ENCODE results near the gene LDB1. TPM values are rescaled to one million over a fixed set of nuclear protein-coding genes. Genes with fewer than 3 reads are reported as not detected.

LDB1 gene
- total RNA-seq, 1 experiment from 2014 or later = 63.9 TPM

DNA sequence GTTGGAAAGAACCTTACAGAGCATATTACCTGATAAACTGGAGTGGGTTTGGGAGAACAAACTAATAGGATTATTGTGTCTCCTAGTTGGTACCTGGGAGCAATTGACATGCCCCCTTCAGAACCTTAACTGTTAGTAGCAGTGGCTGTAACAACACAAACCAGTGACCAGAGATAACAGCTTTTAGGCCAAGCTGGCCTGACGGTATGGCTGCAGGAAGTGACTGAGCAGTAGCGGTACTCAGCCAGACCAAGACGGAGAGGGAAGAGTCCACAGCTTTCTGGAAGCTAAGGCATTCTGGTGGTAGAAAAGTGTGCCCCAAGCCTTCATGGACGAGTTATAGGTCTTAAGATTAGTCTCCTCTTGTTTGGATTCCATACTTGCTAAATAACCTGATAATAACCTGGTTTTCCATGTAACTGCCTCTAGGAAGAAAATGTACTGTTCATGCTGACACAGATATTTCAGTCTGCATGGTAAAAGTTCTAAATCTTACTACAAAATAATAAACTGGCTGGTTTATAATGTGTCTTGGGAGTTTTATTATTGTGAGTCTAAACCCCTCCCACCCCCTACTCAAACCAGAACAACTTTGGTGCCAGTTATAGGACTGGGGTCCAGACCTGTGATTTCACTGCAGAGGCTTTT is 43.3 kb upstream of the LDB1 start:
- H3K27me3 ChIP-seq (ENCODE audit: insufficient read depth, low read length) = no peaks in the 10 kb centered on the region
- no peak overlapping the region for H3K27ac ChIP-seq (ENCODE audit: low read depth, low read length)
- TF ChIP-seq RAD21 (IDR thresholded peaks at IDR 0.05; ENCODE audit: low read depth) (no peak), SP1 (IDR thresholded peaks at IDR 0.05; ENCODE audit: low read depth) (no peak), POLR2AphosphoS5 (IDR thresholded peaks at IDR 0.05; ENCODE audit: low read depth, low read length) (no peak), EGR1 (IDR thresholded peaks at IDR 0.05; ENCODE audit: low read depth) (no peak), ELF1 (IDR thresholded peaks at IDR 0.05; ENCODE audit: borderline replicate concordance, low read depth) (no peak), YY1 (IDR thresholded peaks at IDR 0.05; ENCODE audit: extremely low read depth, insufficient replicate concordance, low read depth, low read length) (no peak), POLR2A (IDR thresholded peaks at IDR 0.05; ENCODE audit: borderline replicate concordance, extremely low read depth, insufficient read depth, insufficient read length) (no peak), JUND (IDR thresholded peaks at IDR 0.05) (no peak), CBX3 (IDR thresholded peaks at IDR 0.05; ENCODE audit: low read depth) (no peak), ZFX (IDR thresholded peaks at IDR 0.05) (no peak), CEBPB (IDR thresholded peaks at IDR 0.05; ENCODE audit: low read depth) (no peak), FOSL1 (IDR thresholded peaks at IDR 0.05; ENCODE audit: low read depth) (no peak)
- TF ChIP-seq, protein P1, sequence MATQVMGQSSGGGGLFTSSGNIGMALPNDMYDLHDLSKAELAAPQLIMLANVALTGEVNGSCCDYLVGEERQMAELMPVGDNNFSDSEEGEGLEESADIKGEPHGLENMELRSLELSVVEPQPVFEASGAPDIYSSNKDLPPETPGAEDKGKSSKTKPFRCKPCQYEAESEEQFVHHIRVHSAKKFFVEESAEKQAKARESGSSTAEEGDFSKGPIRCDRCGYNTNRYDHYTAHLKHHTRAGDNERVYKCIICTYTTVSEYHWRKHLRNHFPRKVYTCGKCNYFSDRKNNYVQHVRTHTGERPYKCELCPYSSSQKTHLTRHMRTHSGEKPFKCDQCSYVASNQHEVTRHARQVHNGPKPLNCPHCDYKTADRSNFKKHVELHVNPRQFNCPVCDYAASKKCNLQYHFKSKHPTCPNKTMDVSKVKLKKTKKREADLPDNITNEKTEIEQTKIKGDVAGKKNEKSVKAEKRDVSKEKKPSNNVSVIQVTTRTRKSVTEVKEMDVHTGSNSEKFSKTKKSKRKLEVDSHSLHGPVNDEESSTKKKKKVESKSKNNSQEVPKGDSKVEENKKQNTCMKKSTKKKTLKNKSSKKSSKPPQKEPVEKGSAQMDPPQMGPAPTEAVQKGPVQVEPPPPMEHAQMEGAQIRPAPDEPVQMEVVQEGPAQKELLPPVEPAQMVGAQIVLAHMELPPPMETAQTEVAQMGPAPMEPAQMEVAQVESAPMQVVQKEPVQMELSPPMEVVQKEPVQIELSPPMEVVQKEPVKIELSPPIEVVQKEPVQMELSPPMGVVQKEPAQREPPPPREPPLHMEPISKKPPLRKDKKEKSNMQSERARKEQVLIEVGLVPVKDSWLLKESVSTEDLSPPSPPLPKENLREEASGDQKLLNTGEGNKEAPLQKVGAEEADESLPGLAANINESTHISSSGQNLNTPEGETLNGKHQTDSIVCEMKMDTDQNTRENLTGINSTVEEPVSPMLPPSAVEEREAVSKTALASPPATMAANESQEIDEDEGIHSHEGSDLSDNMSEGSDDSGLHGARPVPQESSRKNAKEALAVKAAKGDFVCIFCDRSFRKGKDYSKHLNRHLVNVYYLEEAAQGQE (IDR thresholded peaks at IDR 0.05; ENCODE audit: low read depth) = no peak
- TF ChIP-seq, protein P2, sequence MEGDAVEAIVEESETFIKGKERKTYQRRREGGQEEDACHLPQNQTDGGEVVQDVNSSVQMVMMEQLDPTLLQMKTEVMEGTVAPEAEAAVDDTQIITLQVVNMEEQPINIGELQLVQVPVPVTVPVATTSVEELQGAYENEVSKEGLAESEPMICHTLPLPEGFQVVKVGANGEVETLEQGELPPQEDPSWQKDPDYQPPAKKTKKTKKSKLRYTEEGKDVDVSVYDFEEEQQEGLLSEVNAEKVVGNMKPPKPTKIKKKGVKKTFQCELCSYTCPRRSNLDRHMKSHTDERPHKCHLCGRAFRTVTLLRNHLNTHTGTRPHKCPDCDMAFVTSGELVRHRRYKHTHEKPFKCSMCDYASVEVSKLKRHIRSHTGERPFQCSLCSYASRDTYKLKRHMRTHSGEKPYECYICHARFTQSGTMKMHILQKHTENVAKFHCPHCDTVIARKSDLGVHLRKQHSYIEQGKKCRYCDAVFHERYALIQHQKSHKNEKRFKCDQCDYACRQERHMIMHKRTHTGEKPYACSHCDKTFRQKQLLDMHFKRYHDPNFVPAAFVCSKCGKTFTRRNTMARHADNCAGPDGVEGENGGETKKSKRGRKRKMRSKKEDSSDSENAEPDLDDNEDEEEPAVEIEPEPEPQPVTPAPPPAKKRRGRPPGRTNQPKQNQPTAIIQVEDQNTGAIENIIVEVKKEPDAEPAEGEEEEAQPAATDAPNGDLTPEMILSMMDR (IDR thresholded peaks at IDR 0.05 in 2 of 3, conservative IDR thresholded peaks at IDR 0.05 in 1 of 3; ENCODE audit: borderline replicate concordance in 1 of 3, insufficient read depth in 1 of 3, low read depth in 2 of 3, low read length in 2 of 3) = no peak
- TF ChIP-seq, protein P3, sequence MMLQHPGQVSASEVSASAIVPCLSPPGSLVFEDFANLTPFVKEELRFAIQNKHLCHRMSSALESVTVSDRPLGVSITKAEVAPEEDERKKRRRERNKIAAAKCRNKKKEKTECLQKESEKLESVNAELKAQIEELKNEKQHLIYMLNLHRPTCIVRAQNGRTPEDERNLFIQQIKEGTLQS (IDR thresholded peaks at IDR 0.05) = no peak
- TF ChIP-seq, protein P4, sequence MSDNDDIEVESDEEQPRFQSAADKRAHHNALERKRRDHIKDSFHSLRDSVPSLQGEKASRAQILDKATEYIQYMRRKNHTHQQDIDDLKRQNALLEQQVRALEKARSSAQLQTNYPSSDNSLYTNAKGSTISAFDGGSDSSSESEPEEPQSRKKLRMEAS (IDR thresholded peaks at IDR 0.05) = no peak
- TF ChIP-seq, protein P5, sequence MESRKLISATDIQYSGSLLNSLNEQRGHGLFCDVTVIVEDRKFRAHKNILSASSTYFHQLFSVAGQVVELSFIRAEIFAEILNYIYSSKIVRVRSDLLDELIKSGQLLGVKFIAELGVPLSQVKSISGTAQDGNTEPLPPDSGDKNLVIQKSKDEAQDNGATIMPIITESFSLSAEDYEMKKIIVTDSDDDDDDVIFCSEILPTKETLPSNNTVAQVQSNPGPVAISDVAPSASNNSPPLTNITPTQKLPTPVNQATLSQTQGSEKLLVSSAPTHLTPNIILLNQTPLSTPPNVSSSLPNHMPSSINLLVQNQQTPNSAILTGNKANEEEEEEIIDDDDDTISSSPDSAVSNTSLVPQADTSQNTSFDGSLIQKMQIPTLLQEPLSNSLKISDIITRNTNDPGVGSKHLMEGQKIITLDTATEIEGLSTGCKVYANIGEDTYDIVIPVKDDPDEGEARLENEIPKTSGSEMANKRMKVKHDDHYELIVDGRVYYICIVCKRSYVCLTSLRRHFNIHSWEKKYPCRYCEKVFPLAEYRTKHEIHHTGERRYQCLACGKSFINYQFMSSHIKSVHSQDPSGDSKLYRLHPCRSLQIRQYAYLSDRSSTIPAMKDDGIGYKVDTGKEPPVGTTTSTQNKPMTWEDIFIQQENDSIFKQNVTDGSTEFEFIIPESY (IDR thresholded peaks at IDR 0.05; ENCODE audit: extremely low read depth, insufficient replicate concordance, low read length) = no peak
- H4K20me1 ChIP-seq (ENCODE audit: insufficient read depth) = peaks cover 30% of the 10 kb centered on the region; the same call in 1 of the 2 replicates
- peaks cover 54 to 56% of the 10 kb centered on the region in 2 experiments for H3K36me3 ChIP-seq (ENCODE audit: control insufficient read depth in 1 of 2, insufficient read depth in 2 of 2, low read length in 2 of 2)
- ATAC-seq = no peak; the same call in 1 of the 2 replicates
- no peak overlapping the region for H3K9ac ChIP-seq (ENCODE audit: low read length)
- no peak overlapping the region for H3K4me2 ChIP-seq (ENCODE audit: low read length)
- intact Hi-C loops (cut with micrococcal nuclease) = no loop called here
- H3K9me3 ChIP-seq (ENCODE audit: control insufficient read depth in 1 of 2, insufficient read depth in 1 of 2, low read depth in 1 of 2, low read length in 2 of 2) = no peaks in the 10 kb centered on the region
- no peaks in the 10 kb centered on the region for H3K4me1 ChIP-seq (ENCODE audit: control insufficient read depth in 1 of 2, insufficient read depth in 2 of 2, low read length in 2 of 2)
- H2AFZ ChIP-seq (ENCODE audit: low read depth, low read length, poor library complexity, severe bottlenecking) = no peak overlapping the region
- no peak for DNase-seq (ENCODE audit: low read depth, low spot score)
- TSS peak; percentile 24 for BruUV-seq (replicated peaks)
- H3K79me2 ChIP-seq (ENCODE audit: insufficient read depth, low read length) = peaks cover 38% of the 10 kb centered on the region
- POLR2A ChIA-PET = no interaction called here
- H3K9me2 ChIP-seq (ENCODE audit: insufficient read depth) = no peaks in the 10 kb centered on the region
- H3K4me3 ChIP-seq (replicated peaks in 1 of 2; ENCODE audit: low read depth in 1 of 2, low read length in 2 of 2) = no peak overlapping the region
- RAD21 ChIA-PET (ENCODE audit: low non-redundant PET in 1 of 2, low total read pairs in 2 of 2, uncharacterized antibody in 2 of 2, unreplicated experiment in 2 of 2) = no interaction called here
- CTCF ChIA-PET = no interaction called here

Data from HCT116 (cell line).